B cell (primary cell): Measurements from ENCODE around the gene CEND1. TPM values are rescaled to one million over a fixed set of nuclear protein-coding genes. Genes with fewer than 3 reads are reported as not detected.

Experiments used
- ATAC-seq: fragments of 200-7000 bp; cut with Tn5 transposase; one replicate; pipeline ENCODE4 v1.10.0; 2021; ENCODE audit warnings: low read depth, mild to moderate bottlenecking, moderate number of reproducible peaks, moderate library complexity
- CTCF ChIA-PET: fragments of 350-600 bp; sonication (Branson Sonifier 250); formaldehyde crosslinking; loops from one replicate; lab custom pipeline; 2021; ENCODE audit warnings: antibody characterized with exemption, inconsistent platforms; lab: Charles Lee
- POLR2A ChIA-PET: fragments of 350-600 bp; sonication (Branson Sonifier 250); formaldehyde crosslinking; loops from one replicate; lab custom pipeline; 2021; ENCODE audit warnings: antibody characterized with exemption; lab: Charles Lee
- DNase-seq: peaks from one replicate; pipeline ENCODE4 v3.0.0; 2013
- H2AFZ ChIP-seq: 2 replicates; pipeline ENCODE4 v1.6.1; 2012; ENCODE audit warnings: mild to moderate bottlenecking, low read depth, low read length; ENCODE audit not compliant: insufficient read depth, poor library complexity, severe bottlenecking
- H3K27ac ChIP-seq, 2 donors: 1 replicate in 1 of 2; 2 replicates in 1 of 2; pipeline ENCODE4 v1.5.1; 2012 to 2013; ENCODE audit warnings: low read length in 2 of 2, mild to moderate bottlenecking in 2 of 2, moderate library complexity in 1 of 2
- H3K27me3 ChIP-seq, 4 experiments: fragments of 200-600 bp in 1 of 4; sonication (generic) in 1 of 4; replicated peaks in 1 of 4; 1 replicate in 2 of 4; 2 replicates in 2 of 4; pipeline versions ENCODE4 v1.6.1 to v1.7.0; 2013 to 2016; ENCODE audit warnings: low read length in 3 of 4, mild to moderate bottlenecking in 2 of 4, mixed read lengths in 1 of 4, moderate library complexity in 1 of 4; ENCODE audit not compliant: insufficient read depth in 4 of 4, control insufficient read depth in 3 of 4; ENCODE audit errors: control extremely low read depth in 1 of 4
- H3K36me3 ChIP-seq, 2 experiments: replicated peaks in 1 of 2; 1 replicate in 1 of 2; 2 replicates in 1 of 2; pipeline versions ENCODE4 v1.6.1 to v1.7.1; 2013; ENCODE audit warnings: low read length in 1 of 2; ENCODE audit not compliant: insufficient read depth in 2 of 2, control insufficient read depth in 1 of 2; ENCODE audit errors: control extremely low read depth in 1 of 2, extremely low read depth in 1 of 2
- H3K4me1 ChIP-seq, 2 donors: fragments of 200-600 bp in 1 of 2; sonication (generic) in 1 of 2; 1 replicate in 1 of 2; 2 replicates in 1 of 2; pipeline versions ENCODE4 v1.5.1 to v1.6.1; 2013 to 2017; ENCODE audit warnings: low read length in 2 of 2; ENCODE audit not compliant: control insufficient read depth in 2 of 2, insufficient read depth in 2 of 2
- H3K4me2 ChIP-seq: replicated peaks from 2 replicates; pipeline ENCODE3; 2012; ENCODE audit warnings: mild to moderate bottlenecking, low read depth, low read length; ENCODE audit not compliant: poor library complexity, severe bottlenecking
- H3K4me3 ChIP-seq, 5 experiments: fragments of 200-600 bp in 1 of 5; sonication (generic) in 1 of 5; 1 replicate in 3 of 5; 2 replicates in 2 of 5; pipeline versions ENCODE4 v1.5.1 to v1.7.0; 2011 to 2016; ENCODE audit warnings: low read length in 4 of 5, mild to moderate bottlenecking in 4 of 5, low read depth in 2 of 5, control low read depth in 1 of 5, moderate library complexity in 1 of 5; ENCODE audit not compliant: insufficient read depth in 1 of 5; ENCODE audit errors: control extremely low read depth in 1 of 5, extremely low read depth in 1 of 5
- H3K79me2 ChIP-seq: fragments of 200-600 bp; sonication (generic); one replicate; pipeline ENCODE4 v1.6.0; 2016; ENCODE audit warnings: low read length; ENCODE audit not compliant: control insufficient read depth, insufficient read depth
- H3K9ac ChIP-seq: fragments of 200-600 bp; sonication (generic); 2 replicates; pipeline ENCODE4 v1.6.1; 2017; ENCODE audit warnings: mild to moderate bottlenecking, low read length, moderate library complexity
- H3K9me3 ChIP-seq, 3 donors: one replicate each; pipeline versions ENCODE4 v1.6.1 to v1.7.1; 2013; ENCODE audit warnings: low read length in 2 of 3; ENCODE audit not compliant: control insufficient read depth in 2 of 3, insufficient read depth in 1 of 3; ENCODE audit errors: control extremely low read depth in 1 of 3
- H4K20me1 ChIP-seq: 2 replicates; pipeline ENCODE4 v1.6.0; 2012; ENCODE audit warnings: mild to moderate bottlenecking, low read length; ENCODE audit not compliant: insufficient read depth, control insufficient read depth, poor library complexity, severe bottlenecking
- H3K27ac Mint-ChIP-seq: one replicate; pipeline ENCODE4 v1.8.0; 2021; ENCODE audit warnings: mixed read lengths
- H3K27me3 Mint-ChIP-seq: one replicate; pipeline ENCODE4 v1.8.0; 2021; ENCODE audit warnings: mixed read lengths
- H3K4me1 Mint-ChIP-seq: one replicate; pipeline ENCODE4 v1.8.0; 2021; ENCODE audit warnings: mixed read lengths
- H3K4me3 Mint-ChIP-seq: one replicate; pipeline ENCODE4 v1.8.0; 2021; ENCODE audit warnings: mixed read lengths
- H3K9me3 Mint-ChIP-seq: one replicate; pipeline ENCODE4 v1.8.0; 2022; ENCODE audit warnings: mixed read lengths; ENCODE audit not compliant: insufficient read depth
- CTCF ChIP-seq: fragments of 200-600 bp; IDR thresholded peaks from one replicate; pipeline ENCODE4 v1.8.0; 2022; ENCODE audit warnings: antibody characterized with exemption, mild to moderate bottlenecking
- EZH2 ChIP-seq: IDR thresholded peaks from 2 replicates; pipeline ENCODE4 v1.6.1; 2012; ENCODE audit warnings: borderline replicate concordance, low read depth, mild to moderate bottlenecking, moderate library complexity, low read length; ENCODE audit not compliant: insufficient read depth, poor library complexity, severe bottlenecking
- WGBS: methylation state at CpG from one replicate; pipeline ENCODE4 v1.1.5; 2013; ENCODE audit warnings: missing lambda C conversion rate; ENCODE audit not compliant: insufficient coverage; 5-methylcytosine and 5-hydroxymethylcytosine counted together
- intact Hi-C: fragments of 100-400 bp; cut with micrococcal nuclease; formaldehyde crosslinking; loops from one replicate; pipeline ENCODE4 v1.10.0; 2022
- polyA plus RNA-seq: library from polyadenylated mRNA; depleted of rRNA; stranded (reverse); fragments of >200 nt; gene quantifications from 2 replicates; pipeline ENCODE4 v1.2.3, GENCODE V29; 2012
- total RNA-seq, 2 donors: library from RNA; stranded (reverse); fragments of 120-200 nt in 1 of 2; gene quantifications; 1 replicate in 1 of 2; 2 replicates in 1 of 2; pipeline versions ENCODE4 v1.2.3 to v1.2.4, GENCODE V29; 2013 to 2022

The CEND1 gene
- total and polyA plus RNA-seq, 2 donors (not counting 1 experiment from before 2014, with no cell fraction given): 0.13 to 0.39 TPM

DNA sequence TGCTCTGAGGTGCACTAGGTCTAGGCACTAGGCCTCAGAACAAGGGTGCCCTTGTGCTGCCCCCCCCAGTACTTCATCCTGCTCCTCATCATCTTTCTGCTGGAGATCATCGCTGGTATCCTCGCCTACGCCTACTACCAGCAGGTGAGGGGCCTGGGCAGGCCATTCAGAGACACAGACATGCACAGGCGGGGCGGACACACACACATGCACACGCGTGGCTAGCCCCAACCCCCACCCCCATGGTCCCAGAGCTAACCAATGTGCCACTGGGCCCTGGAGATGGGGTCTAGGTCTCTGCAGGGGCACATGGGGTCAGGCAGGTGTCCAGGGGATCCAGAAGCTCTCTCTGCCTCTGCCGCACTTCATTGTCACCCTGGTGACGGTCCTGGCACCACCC, 46.8 kb upstream of the CEND1 start:
- Mint-ChIP-seq H3K4me1 (peaks cover 25% of the 10 kb centered on the region), H3K4me3 (no peak overlapping the region), H3K27me3 (no peaks in the 10 kb centered on the region), H3K27ac (no peak overlapping the region), H3K9me3 (no peaks in the 10 kb centered on the region)
- WGBS: 93% methylated on average over 8 of the region's 9 CpGs
- Histone ChIP-seq H3K4me2 (no peak overlapping the region), H3K9me3 (no peaks in the 10 kb centered on the region), H3K27me3 (peaks cover 0 to 22% (median 4%) of the 10 kb centered on the region in 4 experiments), H3K36me3 (peaks cover 0 to 19% of the 10 kb centered on the region in 2 experiments), H3K27ac (no peak overlapping the region), H4K20me1 (peaks cover 53% of the 10 kb centered on the region), H3K79me2 (peaks cover 14% of the 10 kb centered on the region), H3K4me1 (peaks cover 25 to 37% of the 10 kb centered on the region in 2 donors), H2AFZ (no peak overlapping the region), H3K9ac (no peak overlapping the region), H3K4me3 (no peak overlapping the region)
- no peak for TF ChIP-seq EZH2
- TF ChIP-seq CTCF: no peak
- POLR2A ChIA-PET: no interaction called here
- DNase-seq: no peak
- intact Hi-C loops: no loop called here
- ATAC-seq: no peak
- CTCF ChIA-PET: no interaction called here

DNA sequence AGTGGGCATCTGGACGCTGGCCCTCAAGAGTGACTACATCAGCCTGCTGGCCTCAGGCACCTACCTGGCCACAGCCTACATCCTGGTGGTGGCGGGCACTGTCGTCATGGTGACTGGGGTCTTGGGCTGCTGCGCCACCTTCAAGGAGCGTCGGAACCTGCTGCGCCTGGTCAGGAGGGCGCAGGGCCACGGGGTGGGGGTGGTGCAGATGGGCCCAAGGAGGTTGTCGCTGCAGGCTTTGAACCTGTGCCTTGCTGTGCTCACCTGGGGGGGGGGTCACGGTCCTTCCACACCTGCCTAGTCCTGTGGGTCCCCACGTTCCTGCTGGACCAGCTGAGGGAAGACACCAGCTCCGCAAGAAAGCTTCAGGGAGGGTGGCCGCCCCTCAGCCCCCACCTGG, 46.4 kb upstream of the CEND1 start:
- CTCF ChIA-PET: no interaction called here
- peaks cover 53% of the 10 kb centered on the region for H4K20me1 ChIP-seq
- no peaks in the 10 kb centered on the region for H3K27me3 Mint-ChIP-seq
- no peak overlapping the region for H3K9ac ChIP-seq
- H3K4me1 Mint-ChIP-seq: peaks cover 26% of the 10 kb centered on the region
- H3K27me3 ChIP-seq: peaks cover 0 to 26% (median 6%) of the 10 kb centered on the region in 4 experiments
- peaks cover 27 to 37% of the 10 kb centered on the region in 2 donors for H3K4me1 ChIP-seq
- DNase-seq: no peak
- H3K27ac Mint-ChIP-seq: no peak overlapping the region
- intact Hi-C loops: no loop called here
- ATAC-seq: no peak
- H2AFZ ChIP-seq: no peak overlapping the region
- no peaks in the 10 kb centered on the region for H3K9me3 ChIP-seq
- no peak for TF ChIP-seq CTCF
- TF ChIP-seq EZH2: no peak
- H3K9me3 Mint-ChIP-seq: no peaks in the 10 kb centered on the region
- 92% methylated on average over 12 of the region's 14 CpGs for WGBS
- no peak overlapping the region for H3K4me3 Mint-ChIP-seq
- no peak overlapping the region for H3K27ac ChIP-seq
- H3K79me2 ChIP-seq: peaks cover 9% of the 10 kb centered on the region
- POLR2A ChIA-PET: interaction anchor here (0.6 kb wide), 1 partner anchor 36 kb away, joined by 5 read pairs; no protein-coding TSS in a partner anchor
- H3K4me3 ChIP-seq: no peak overlapping the region
- peaks cover 0 to 19% of the 10 kb centered on the region in 2 experiments for H3K36me3 ChIP-seq
- H3K4me2 ChIP-seq: no peak overlapping the region
